Measurements from ENCODE around the gene ZNF292.

- TF ChIP-seq CTCF (IDR thresholded peaks at IDR 0.05) (no peak), ZFX (IDR thresholded peaks at IDR 0.05; ENCODE audit: borderline replicate concordance) (no peak)
These were observed 3.4 kb upstream of the ZNF292 start for GRCh38 chr6:87151781-87152525.
